ENCODE results near the gene NFATC3.

- TF ChIP-seq FOXM1 (IDR thresholded peaks at IDR 0.05; ENCODE audit: borderline replicate concordance, low read depth): no peak
- no peak for TF ChIP-seq NFIC (IDR thresholded peaks at IDR 0.05)
- no peak for TF ChIP-seq CEBPB (IDR thresholded peaks at IDR 0.05)
- no peak for TF ChIP-seq REST (IDR thresholded peaks at IDR 0.05; ENCODE audit: low read depth)
- TF ChIP-seq, protein P1, sequence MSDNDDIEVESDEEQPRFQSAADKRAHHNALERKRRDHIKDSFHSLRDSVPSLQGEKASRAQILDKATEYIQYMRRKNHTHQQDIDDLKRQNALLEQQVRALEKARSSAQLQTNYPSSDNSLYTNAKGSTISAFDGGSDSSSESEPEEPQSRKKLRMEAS (IDR thresholded peaks at IDR 0.05): no peak
- TF ChIP-seq ZBTB7A (IDR thresholded peaks at IDR 0.05; ENCODE audit: low read depth): no peak
- TF ChIP-seq TEAD4 (IDR thresholded peaks at IDR 0.05): no peak
- no peak for TF ChIP-seq EGR1 (IDR thresholded peaks at IDR 0.05)
- TF ChIP-seq CREB1 (IDR thresholded peaks at IDR 0.05; ENCODE audit: low read depth): no peak
- no peak for TF ChIP-seq TCF12 (IDR thresholded peaks at IDR 0.05; ENCODE audit: low read depth)
- no peak for TF ChIP-seq RAD21 (IDR thresholded peaks at IDR 0.05; ENCODE audit: low read depth)
- TF ChIP-seq USF1 (IDR thresholded peaks at IDR 0.05): no peak
These were observed 3.1 kb upstream of the NFATC3 start for GRCh38 chr16:68081861-68082628.
